GM23338 (cell line): Measurements from ENCODE around the gene CELF4. TPM values are rescaled to one million over a fixed set of nuclear protein-coding genes. Genes with fewer than 3 reads are reported as not detected.

Experiments used
- ATAC-seq: fragments of 200-7000 bp; cut with Tn5 transposase; 3 replicates; pipeline ENCODE4 v1.9.1; 2020
- DNase-seq: peaks from one replicate; pipeline ENCODE4 v3.0.0-alpha.2; 2015; ENCODE audit warnings: low spot score
- H2AFZ ChIP-seq: fragments of 200-600 bp; sonication (generic); 2 replicates; pipeline ENCODE4 v1.8.0; 2016; ENCODE audit warnings: antibody characterized with exemption, mild to moderate bottlenecking, moderate library complexity
- H3F3A ChIP-seq: fragments of 200-600 bp; sonication (generic); replicated peaks from 2 replicates; pipeline ENCODE4 v1.8.0; 2017; ENCODE audit warnings: antibody characterized with exemption, mixed run types, low read depth
- H3K27ac ChIP-seq: fragments of 200-600 bp; sonication (generic); 2 replicates; pipeline ENCODE4 v1.6.1; 2016; ENCODE audit warnings: low read depth
- H3K27me3 ChIP-seq: fragments of 200-600 bp; sonication (generic); 2 replicates; pipeline ENCODE4 v1.8.0; 2016; ENCODE audit warnings: mild to moderate bottlenecking, mixed run types, moderate library complexity; ENCODE audit not compliant: insufficient read depth
- H3K36me3 ChIP-seq: fragments of 200-600 bp; sonication (generic); 2 replicates; pipeline ENCODE4 v1.8.0; 2016; ENCODE audit warnings: mild to moderate bottlenecking; ENCODE audit not compliant: insufficient read depth
- H3K4me1 ChIP-seq: fragments of 200-600 bp; sonication (generic); 2 replicates; pipeline ENCODE4 v1.8.0; 2016; ENCODE audit warnings: mild to moderate bottlenecking, moderate library complexity; ENCODE audit not compliant: insufficient read depth
- H3K4me2 ChIP-seq: fragments of 200-600 bp; sonication (generic); 2 replicates; pipeline ENCODE4 v1.7.1; 2017; ENCODE audit warnings: mixed run types
- H3K4me3 ChIP-seq: fragments of 200-600 bp; sonication (generic); 2 replicates; pipeline ENCODE4 v1.6.1; 2016; ENCODE audit warnings: mixed run types
- H3K79me2 ChIP-seq: fragments of 200-600 bp; sonication (generic); replicated peaks from 2 replicates; pipeline ENCODE4 v1.8.0; 2017; ENCODE audit warnings: mild to moderate bottlenecking; ENCODE audit not compliant: insufficient read depth
- H3K9me2 ChIP-seq: fragments of 200-600 bp; sonication (generic); 2 replicates; pipeline ENCODE4 v1.8.0; 2017; ENCODE audit not compliant: insufficient read depth
- H4K20me1 ChIP-seq: fragments of 200-600 bp; sonication (generic); replicated peaks from 2 replicates; pipeline ENCODE4 v1.8.0; 2017; ENCODE audit warnings: mild to moderate bottlenecking; ENCODE audit not compliant: insufficient read depth
- H3K27ac Mint-ChIP-seq: 2 replicates; pipeline ENCODE4 v1.8.0; 2020; ENCODE audit warnings: inconsistent platforms, mild to moderate bottlenecking, moderate library complexity, mixed read lengths
- H3K27me3 Mint-ChIP-seq: 3 replicates; pipeline ENCODE4 v1.8.0; 2022; ENCODE audit warnings: low read depth, mild to moderate bottlenecking, moderate library complexity, mixed read lengths, inconsistent platforms; ENCODE audit not compliant: insufficient read depth, poor library complexity
- H3K36me3 Mint-ChIP-seq: 3 replicates; pipeline ENCODE4 v1.8.0; 2021; ENCODE audit warnings: low read depth, mild to moderate bottlenecking, inconsistent platforms, moderate library complexity, mixed read lengths
- H3K4me1 Mint-ChIP-seq: 3 replicates; pipeline ENCODE4 v1.8.0; 2020; ENCODE audit warnings: mild to moderate bottlenecking, inconsistent platforms, mixed read lengths
- H3K4me3 Mint-ChIP-seq: 3 replicates; pipeline ENCODE4 v1.8.0; 2021; ENCODE audit warnings: moderate library complexity, mild to moderate bottlenecking, inconsistent platforms, mixed read lengths
- H3K9me3 Mint-ChIP-seq: 3 replicates; pipeline ENCODE4 v1.8.0; 2020; ENCODE audit warnings: moderate library complexity, mild to moderate bottlenecking, inconsistent platforms, mixed read lengths
- CREB1 ChIP-seq: fragments of 250-450 bp; sonication (Bioruptor Pico); IDR thresholded peaks from 2 replicates; pipeline ENCODE4 v1.5.0; 2020; ENCODE audit warnings: low read depth, mild to moderate bottlenecking, moderate library complexity
- EZH2 ChIP-seq: fragments of 200-600 bp; sonication (generic); IDR thresholded peaks from one replicate; pipeline ENCODE4 v1.8.0; 2017; ENCODE audit warnings: antibody characterized with exemption, mild to moderate bottlenecking, low read depth; ENCODE audit not compliant: unreplicated experiment
- EZH2phosphoT487 ChIP-seq: fragments of 200-600 bp; sonication (generic); IDR thresholded peaks from one replicate; pipeline ENCODE4 v1.8.1; 2018; ENCODE audit warnings: antibody characterized with exemption; ENCODE audit not compliant: unreplicated experiment
- JUNB ChIP-seq: IDR thresholded peaks from one replicate; pipeline ENCODE4 v1.6.1; 2016; ENCODE audit warnings: antibody characterized with exemption; ENCODE audit not compliant: unreplicated experiment
- NANOG ChIP-seq: IDR thresholded peaks from 2 replicates; pipeline ENCODE4 v1.6.1; 2016; ENCODE audit warnings: antibody characterized with exemption, borderline replicate concordance
- POLR2AphosphoS5 ChIP-seq: IDR thresholded peaks from 2 replicates; pipeline ENCODE4 v1.6.1; 2016; ENCODE audit warnings: antibody characterized with exemption, low read depth
- STAT1 ChIP-seq: IDR thresholded peaks from one replicate; pipeline ENCODE4 v1.6.1; 2016; ENCODE audit warnings: antibody characterized with exemption; ENCODE audit not compliant: unreplicated experiment
- ZNF114 ChIP-seq: fragments of 250-450 bp; sonication (Bioruptor Pico); IDR thresholded peaks from 2 replicates; pipeline ENCODE4 v1.5.0; 2020; ENCODE audit warnings: mild to moderate bottlenecking, moderate library complexity
- ZNF331 ChIP-seq: fragments of 250-450 bp; sonication (Bioruptor Pico); IDR thresholded peaks from 2 replicates; pipeline ENCODE4 v1.5.0; 2020; ENCODE audit warnings: low read depth, mild to moderate bottlenecking, moderate library complexity
- ZNF462 ChIP-seq: fragments of 250-450 bp; sonication (Bioruptor Pico); IDR thresholded peaks from 2 replicates; pipeline ENCODE4 v1.5.0; 2020; ENCODE audit warnings: mild to moderate bottlenecking, moderate library complexity
- polyA plus RNA-seq: library from polyadenylated mRNA; unstranded; fragments of >200 nt; fragmentation: Nextera tagmentation; extraction: Ambion mirVana; gene quantifications from 2 replicates; pipeline ENCODE4 v1.2.1, GENCODE V29; 2016
- total RNA-seq: library from RNA; depleted of rRNA; stranded (reverse); fragments of >200 nt; shearing (Covaris generic); gene quantifications from 2 replicates; pipeline ENCODE4 v1.2.3, GENCODE V29; 2014
- TF ChIP-seq, protein P1 (sequence below): IDR thresholded peaks from 2 replicates; pipeline ENCODE4 v1.6.1; 2016; ENCODE audit warnings: antibody characterized with exemption
- TF ChIP-seq, protein P2 (sequence below): IDR thresholded peaks from one replicate; pipeline ENCODE4 v1.6.1; 2018; ENCODE audit warnings: antibody characterized with exemption; ENCODE audit not compliant: unreplicated experiment
- TF ChIP-seq, protein P3 (sequence below), 2 experiments: fragments of 200-600 bp in 1 of 2; sonication (generic) in 1 of 2; conservative IDR thresholded peaks; 2 replicates each; pipeline versions ENCODE4 v1.5.1 to v1.6.1; 2016 to 2017; ENCODE audit warnings: antibody characterized with exemption in 2 of 2, low read depth in 2 of 2, mild to moderate bottlenecking in 2 of 2, moderate library complexity in 1 of 2

CELF4 gene
- total and polyA plus RNA-seq, 2 experiments from 2014 or later: 2.6 to 6.7 TPM

DNA sequence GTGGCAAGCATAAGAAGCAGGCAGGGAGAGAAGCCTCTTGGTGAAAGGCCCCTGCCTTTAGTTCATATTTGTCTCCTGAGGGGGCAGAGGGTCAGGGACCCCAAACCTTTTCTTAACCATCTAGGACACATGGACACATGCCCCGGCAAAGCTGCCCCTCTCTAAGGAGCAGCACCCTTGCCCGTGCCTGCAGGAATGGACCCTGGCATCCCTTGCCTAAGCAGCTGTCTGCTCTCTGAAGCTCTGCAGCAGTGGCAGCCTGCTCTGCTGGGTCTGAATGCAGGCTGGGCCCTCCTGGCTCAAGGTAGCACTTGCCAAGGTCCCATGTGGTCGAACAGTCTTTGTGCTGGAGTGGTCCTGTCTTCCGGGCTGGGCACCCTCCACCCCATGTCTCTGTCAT, 174.4 kb downstream of the CELF4 start:
- Histone ChIP-seq H2AFZ (no peak overlapping the region), H3F3A (no peaks in the 10 kb centered on the region), H3K4me3 (no peak overlapping the region), H3K79me2 (no peaks in the 10 kb centered on the region), H3K36me3 (no peaks in the 10 kb centered on the region), H3K9me2 (no peaks in the 10 kb centered on the region), H3K4me2 (no peak overlapping the region), H4K20me1 (no peaks in the 10 kb centered on the region), H3K27ac (no peak overlapping the region), H3K4me1 (peaks cover 15% of the 10 kb centered on the region), H3K27me3 (peaks cover 25% of the 10 kb centered on the region)
- Mint-ChIP-seq H3K27me3 (peaks cover 34% of the 10 kb centered on the region), H3K4me3 (no peak overlapping the region), H3K9me3 (peaks cover 25% of the 10 kb centered on the region), H3K4me1 (peaks cover 19% of the 10 kb centered on the region), H3K36me3 (peaks cover 11% of the 10 kb centered on the region), H3K27ac (no peak overlapping the region)
- ATAC-seq (no peak), DNase-seq (no peak)
- TF ChIP-seq ZNF114 (no peak), JUNB (no peak), CREB1 (CRISPR knock-in tag) (no peak), POLR2AphosphoS5 (no peak), EZH2 (no peak), NANOG (no peak), EZH2phosphoT487 (no peak), ZNF331 (CRISPR knock-in tag) (no peak), ZNF462 (CRISPR knock-in tag) (no peak), STAT1 (no peak)
- TF ChIP-seq, protein P1, sequence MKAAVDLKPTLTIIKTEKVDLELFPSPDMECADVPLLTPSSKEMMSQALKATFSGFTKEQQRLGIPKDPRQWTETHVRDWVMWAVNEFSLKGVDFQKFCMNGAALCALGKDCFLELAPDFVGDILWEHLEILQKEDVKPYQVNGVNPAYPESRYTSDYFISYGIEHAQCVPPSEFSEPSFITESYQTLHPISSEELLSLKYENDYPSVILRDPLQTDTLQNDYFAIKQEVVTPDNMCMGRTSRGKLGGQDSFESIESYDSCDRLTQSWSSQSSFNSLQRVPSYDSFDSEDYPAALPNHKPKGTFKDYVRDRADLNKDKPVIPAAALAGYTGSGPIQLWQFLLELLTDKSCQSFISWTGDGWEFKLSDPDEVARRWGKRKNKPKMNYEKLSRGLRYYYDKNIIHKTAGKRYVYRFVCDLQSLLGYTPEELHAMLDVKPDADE: no peak
- TF ChIP-seq, protein P2, sequence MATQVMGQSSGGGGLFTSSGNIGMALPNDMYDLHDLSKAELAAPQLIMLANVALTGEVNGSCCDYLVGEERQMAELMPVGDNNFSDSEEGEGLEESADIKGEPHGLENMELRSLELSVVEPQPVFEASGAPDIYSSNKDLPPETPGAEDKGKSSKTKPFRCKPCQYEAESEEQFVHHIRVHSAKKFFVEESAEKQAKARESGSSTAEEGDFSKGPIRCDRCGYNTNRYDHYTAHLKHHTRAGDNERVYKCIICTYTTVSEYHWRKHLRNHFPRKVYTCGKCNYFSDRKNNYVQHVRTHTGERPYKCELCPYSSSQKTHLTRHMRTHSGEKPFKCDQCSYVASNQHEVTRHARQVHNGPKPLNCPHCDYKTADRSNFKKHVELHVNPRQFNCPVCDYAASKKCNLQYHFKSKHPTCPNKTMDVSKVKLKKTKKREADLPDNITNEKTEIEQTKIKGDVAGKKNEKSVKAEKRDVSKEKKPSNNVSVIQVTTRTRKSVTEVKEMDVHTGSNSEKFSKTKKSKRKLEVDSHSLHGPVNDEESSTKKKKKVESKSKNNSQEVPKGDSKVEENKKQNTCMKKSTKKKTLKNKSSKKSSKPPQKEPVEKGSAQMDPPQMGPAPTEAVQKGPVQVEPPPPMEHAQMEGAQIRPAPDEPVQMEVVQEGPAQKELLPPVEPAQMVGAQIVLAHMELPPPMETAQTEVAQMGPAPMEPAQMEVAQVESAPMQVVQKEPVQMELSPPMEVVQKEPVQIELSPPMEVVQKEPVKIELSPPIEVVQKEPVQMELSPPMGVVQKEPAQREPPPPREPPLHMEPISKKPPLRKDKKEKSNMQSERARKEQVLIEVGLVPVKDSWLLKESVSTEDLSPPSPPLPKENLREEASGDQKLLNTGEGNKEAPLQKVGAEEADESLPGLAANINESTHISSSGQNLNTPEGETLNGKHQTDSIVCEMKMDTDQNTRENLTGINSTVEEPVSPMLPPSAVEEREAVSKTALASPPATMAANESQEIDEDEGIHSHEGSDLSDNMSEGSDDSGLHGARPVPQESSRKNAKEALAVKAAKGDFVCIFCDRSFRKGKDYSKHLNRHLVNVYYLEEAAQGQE: no peak
- TF ChIP-seq, protein P3, sequence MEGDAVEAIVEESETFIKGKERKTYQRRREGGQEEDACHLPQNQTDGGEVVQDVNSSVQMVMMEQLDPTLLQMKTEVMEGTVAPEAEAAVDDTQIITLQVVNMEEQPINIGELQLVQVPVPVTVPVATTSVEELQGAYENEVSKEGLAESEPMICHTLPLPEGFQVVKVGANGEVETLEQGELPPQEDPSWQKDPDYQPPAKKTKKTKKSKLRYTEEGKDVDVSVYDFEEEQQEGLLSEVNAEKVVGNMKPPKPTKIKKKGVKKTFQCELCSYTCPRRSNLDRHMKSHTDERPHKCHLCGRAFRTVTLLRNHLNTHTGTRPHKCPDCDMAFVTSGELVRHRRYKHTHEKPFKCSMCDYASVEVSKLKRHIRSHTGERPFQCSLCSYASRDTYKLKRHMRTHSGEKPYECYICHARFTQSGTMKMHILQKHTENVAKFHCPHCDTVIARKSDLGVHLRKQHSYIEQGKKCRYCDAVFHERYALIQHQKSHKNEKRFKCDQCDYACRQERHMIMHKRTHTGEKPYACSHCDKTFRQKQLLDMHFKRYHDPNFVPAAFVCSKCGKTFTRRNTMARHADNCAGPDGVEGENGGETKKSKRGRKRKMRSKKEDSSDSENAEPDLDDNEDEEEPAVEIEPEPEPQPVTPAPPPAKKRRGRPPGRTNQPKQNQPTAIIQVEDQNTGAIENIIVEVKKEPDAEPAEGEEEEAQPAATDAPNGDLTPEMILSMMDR (conservative IDR thresholded peaks at IDR 0.05; ENCODE audit: low read depth in 2 of 2): no peak
